Ovary (tissue), 9 donors: ENCODE results near the gene IKZF4. TPM values are rescaled to one million over a fixed set of nuclear protein-coding genes. Genes with fewer than 3 reads are reported as not detected.
"Not testable (repeated sequence)": the region's sequence is repeated elsewhere in the genome, so short reads cannot be mapped to it uniquely, and the experiment has no call there.

Source experiments
- DNase-seq, 5 donors: peaks; one replicate each; pipeline ENCODE4 v3.0.0-alpha.2; 2019 to 2020
- H3K27ac ChIP-seq, 2 donors: fragments of 200-600 bp; one replicate each; pipeline versions ENCODE4 v1.5.1 to v1.8.0; 2019 to 2022
- H3K27me3 ChIP-seq: fragments of 200-600 bp; one replicate; pipeline ENCODE4 v1.8.0; 2022
- H3K36me3 ChIP-seq: fragments of 200-600 bp; sonication (generic); one replicate; pipeline ENCODE4 v1.5.1; 2019
- H3K4me1 ChIP-seq: one replicate; pipeline ENCODE4 v1.8.1; 2013; ENCODE audit warnings: mild to moderate bottlenecking, moderate library complexity; ENCODE audit not compliant: insufficient read depth
- H3K4me3 ChIP-seq: fragments of 200-600 bp; sonication (generic); one replicate; pipeline ENCODE4 v1.5.1; 2017
- H3K9me3 ChIP-seq, 2 donors: fragments of 200-600 bp in 1 of 2; sonication (generic) in 1 of 2; one replicate each; pipeline versions ENCODE4 v1.5.1 to v1.8.1; 2013 to 2019; ENCODE audit warnings: mild to moderate bottlenecking in 1 of 2, moderate library complexity in 1 of 2
- CTCF ChIP-seq, 3 donors: fragments of 450-650 bp in 2 of 3; fragments of 200-600 bp in 1 of 3; IDR thresholded peaks; one replicate each; pipeline versions ENCODE4 v1.5.1 to v1.8.0; 2016 to 2022; ENCODE audit warnings: antibody characterized with exemption in 3 of 3, mild to moderate bottlenecking in 1 of 3
- EP300 ChIP-seq: sonication (generic); formaldehyde crosslinking; IDR thresholded peaks from one replicate; pipeline ENCODE4 v1.6.1; 2017; ENCODE audit warnings: antibody characterized with exemption
- POLR2A ChIP-seq: fragments of 450-650 bp; IDR thresholded peaks from one replicate; pipeline ENCODE4 v1.6.1; 2017; ENCODE audit warnings: antibody characterized with exemption, mild to moderate bottlenecking, moderate library complexity
- WGBS, 3 donors: extraction: QIAGEN DNeasy Blood & Tissue Kit in 1 of 3; methylation state at CpG; one replicate each; pipeline versions ENCODE4 v1.1.5 to v1.1.7; 2013 to 2017; 5-methylcytosine and 5-hydroxymethylcytosine counted together
- intact Hi-C, 4 donors: fragments of 100-400 bp; cut with DNase I; formaldehyde crosslinking; loops; one replicate each; pipeline versions ENCODE4 v1.11.0 to v1.15.1; 2022 to 2023
- polyA plus RNA-seq, 2 donors: library from polyadenylated mRNA; stranded (reverse); fragments of 200-250 nt in 1 of 2; fragments of 350-450 nt in 1 of 2; fragmentation: Illumina TruSeq in 1 of 2; extraction: RNeasy Lipid Tissue Mini Kit (QIAGEN cat#74804) in 1 of 2; gene quantifications; one replicate each; pipeline ENCODE4 v1.2.3, GENCODE V29; 2013 to 2014
- total RNA-seq, 7 donors: library from RNA; depleted of rRNA in 2 of 7; stranded (reverse); fragments of >200 nt in 2 of 7; fragmentation: NEBNext Ultra II Directional in 3 of 7; extraction: Animal tissue kit (Norgen Biotek cat#: 25700) in 3 of 7; gene quantifications; one replicate each; pipeline versions ENCODE4 v1.1.0 to v1.2.4, GENCODE V29; 2016 to 2023
- donor health status: DM: no; HTN: no; CAD: no; lungs with moderate emphysema.
- donor health status: DM: no; HTN: no; CAD: no.
- donor health status: Bipolar disorder and iron deficiency.
- donor health status: DM: yes; HTN: yes; CAD: no.
- donor health status: DM: no; HTN: no; CAD: no.
- donor health status: DM: yes; HTN: yes; CAD: no.

IKZF4 gene
- total and polyA plus RNA-seq, 9 donors: 4.0 to 33.2 (median 15.9) TPM

DNA sequence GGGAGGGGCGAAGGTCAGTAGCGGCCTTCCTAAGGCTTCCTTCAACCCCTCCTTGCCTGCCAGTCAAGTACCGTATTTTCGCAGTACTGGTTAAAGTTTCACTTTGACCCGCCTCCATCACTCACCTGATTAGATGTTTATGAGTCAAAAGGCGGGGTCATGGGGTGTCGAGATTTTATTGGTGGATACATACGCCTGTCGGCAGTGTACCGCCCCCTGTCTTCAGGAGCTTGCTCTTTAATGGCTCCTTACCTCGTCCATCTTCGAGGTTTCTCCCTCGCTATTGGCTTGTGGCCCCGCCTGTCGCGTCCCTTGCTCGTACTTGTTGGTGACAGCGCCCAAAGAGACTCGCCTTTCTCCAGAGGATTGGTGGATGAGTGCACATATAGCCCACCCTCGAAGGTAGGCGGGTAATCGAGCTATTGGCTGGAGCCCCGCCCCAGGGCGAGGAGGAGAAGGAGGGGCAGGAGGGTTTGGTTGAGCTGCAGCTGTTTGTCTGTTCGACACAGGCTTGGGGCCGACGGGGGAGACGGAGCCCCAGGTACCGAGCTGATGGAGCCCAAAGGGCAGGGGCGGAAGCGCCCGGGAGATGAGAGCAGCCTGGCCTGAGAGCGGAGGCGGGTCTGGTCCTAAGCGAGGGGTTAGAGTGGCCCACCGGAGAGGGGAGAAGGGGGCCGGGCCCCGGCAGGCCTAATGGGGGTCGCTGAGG is 47.1 kb upstream of the IKZF4 start, which contains the start of gene RAB5B:
RAB5B (plus strand) TSS at position 480 of the 709 bp plus-strand sequence. CDS start 12,883 bp downstream, outside the sequence.
- Histone ChIP-seq H3K4me3 (peak within 1 kb of the TSS; percentile 70), H3K4me1 (peaks cover 2% of the 10 kb centered on the region), H3K27ac (peak within 1 kb of the TSS; percentile 80 to 86), H3K36me3 (no peaks in the 10 kb centered on the region), H3K9me3 (no peaks in the 10 kb centered on the region), H3K27me3 (no peaks in the 10 kb centered on the region)
- DNase-seq: peak; percentile 99 to 100 (median 99)
- TF ChIP-seq POLR2A (peak; percentile 90), EP300 (no peak), CTCF (IDR thresholded peaks at IDR 0.05) (peak in 1 of 3 donors; percentile 59)
- intact Hi-C loops: loop anchor here in 1 of 4 donors (5.0 kb wide), 1 partner anchor 41 kb away; the partner anchor contains the start of gene DGKA
- WGBS, 3 donors: 0% methylated on average over 39 of the region's 39 CpGs

GRCh38 chr12:55974308-55974730 is 46.5 kb upstream of the IKZF4 start:
- Histone ChIP-seq H3K27me3 (no peaks in the 10 kb centered on the region), H3K4me1 (peaks cover 2% of the 10 kb centered on the region), H3K9me3 (no peaks in the 10 kb centered on the region), H3K27ac (peak overlapping the region; percentile 80 to 86), H3K4me3 (peak overlapping the region; percentile 70), H3K36me3 (no peaks in the 10 kb centered on the region)
- TF ChIP-seq EP300: no peak
- no peak for TF ChIP-seq POLR2A
- TF ChIP-seq CTCF (IDR thresholded peaks at IDR 0.05): no peak
- 0 to 1% (median 0%) methylated on average over 15 of the region's 15 CpGs for WGBS, 3 donors
- no peak for DNase-seq
- intact Hi-C loops: loop anchor here in 1 of 4 donors (5.0 kb wide), 1 partner anchor 42 kb away; the partner anchor contains the start of gene DGKA

GRCh38 chr12:55978393-55978792 is 42.5 kb upstream of the IKZF4 start:
- TF ChIP-seq EP300: no peak
- no peak for TF ChIP-seq CTCF (IDR thresholded peaks at IDR 0.05)
- no peak for TF ChIP-seq POLR2A
- no peak overlapping the region for H3K4me3 ChIP-seq
- no peaks in the 10 kb centered on the region for H3K27me3 ChIP-seq
- H3K36me3 ChIP-seq: no peaks in the 10 kb centered on the region
- H3K4me1 ChIP-seq: peaks cover 2% of the 10 kb centered on the region
- no peak overlapping the region for H3K27ac ChIP-seq
- WGBS, 3 donors: 94 to 97% (median 95%) methylated on average over 7 of the region's 7 CpGs
- intact Hi-C loops: no loop called here
- no peaks in the 10 kb centered on the region for H3K9me3 ChIP-seq
- DNase-seq: no peak

DNA sequence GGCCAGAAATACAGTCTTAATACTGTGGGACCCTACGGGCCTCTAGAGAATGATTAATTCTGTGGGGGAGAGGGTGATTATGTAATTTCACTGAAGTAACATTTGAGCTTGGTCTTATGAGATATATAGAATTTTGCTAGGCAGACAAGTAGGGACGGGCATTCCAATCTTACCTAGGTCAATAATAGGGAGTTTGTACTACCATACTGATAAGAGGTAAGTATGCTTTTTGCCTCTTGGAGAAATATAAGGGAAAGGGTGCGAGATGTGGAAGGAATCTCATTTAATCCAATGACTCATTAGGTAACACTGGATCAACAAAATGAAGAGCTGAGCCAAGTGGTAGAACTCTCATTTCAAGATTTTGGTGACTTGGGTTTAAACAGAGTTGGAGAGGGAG is 41.8 kb upstream of the IKZF4 start:
- H3K27ac ChIP-seq: no peak overlapping the region
- no peaks in the 10 kb centered on the region for H3K27me3 ChIP-seq
- no peak overlapping the region for H3K4me3 ChIP-seq
- 82 to 91% (median 87%) methylated on average over 3 of the region's 3 CpGs for WGBS, 3 donors
- TF ChIP-seq EP300: no peak
- intact Hi-C loops: no loop called here
- peaks cover 2% of the 10 kb centered on the region for H3K4me1 ChIP-seq
- no peak for DNase-seq
- no peaks in the 10 kb centered on the region for H3K36me3 ChIP-seq
- H3K9me3 ChIP-seq: no peaks in the 10 kb centered on the region

DNA sequence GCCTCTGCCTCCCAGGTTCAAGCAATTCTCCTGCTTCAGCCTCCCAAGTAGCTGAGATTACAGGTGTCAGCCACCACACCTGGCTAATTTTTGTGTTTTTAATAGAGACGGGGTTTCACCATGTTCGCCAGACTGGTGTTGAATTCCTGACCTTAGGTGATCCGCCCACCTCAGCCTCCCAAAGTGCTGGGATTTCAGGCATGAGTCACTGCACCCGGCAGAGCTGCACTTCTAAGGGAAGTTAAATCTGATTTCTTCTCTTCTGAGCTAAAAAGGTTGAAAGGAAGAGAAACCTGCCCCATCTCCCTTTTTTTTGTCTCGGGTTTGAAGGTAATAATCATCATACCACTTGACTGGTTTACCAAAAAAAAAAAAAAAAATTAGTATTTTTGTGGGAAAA is 39.0 kb upstream of the IKZF4 start:
- H3K9me3 ChIP-seq, H3K27ac ChIP-seq, H3K36me3 ChIP-seq, DNase-seq, H3K4me3 ChIP-seq, intact Hi-C loops, H3K4me1 ChIP-seq, H3K27me3 ChIP-seq: not testable (repeated sequence)
- WGBS, 3 donors: 57 to 71% (median 66%) methylated on average over 5 of the region's 5 CpGs
